Measurements from ENCODE around the gene PEF1.

GRCh38 chr1:31689379-31689778 lies 44.7 kb upstream of the PEF1 start:
- TF ChIP-seq CTCF (IDR thresholded peaks at IDR 0.05; ENCODE audit: insufficient read depth, low read length, poor library complexity, severe bottlenecking) (no peak), EZH2phosphoT487 (conservative IDR thresholded peaks at IDR 0.05; ENCODE audit: low read length) (no peak)
